Chondrocyte (in vitro differentiated cells): ENCODE data around the gene NSD1. TPM values are rescaled to one million over a fixed set of nuclear protein-coding genes. Genes with fewer than 3 reads are reported as not detected.

Experiments used
- DNase-seq: peaks from one replicate; pipeline ENCODE4 v3.0.0; 2021; ENCODE audit warnings: mixed read lengths, low spot score
- H3K27ac Mint-ChIP-seq: one replicate; pipeline ENCODE4 v1.8.0; 2021; ENCODE audit warnings: mild to moderate bottlenecking, moderate library complexity, mixed read lengths; ENCODE audit not compliant: unreplicated experiment
- H3K27me3 Mint-ChIP-seq: 2 replicates; pipeline ENCODE4 v1.8.0; 2021; ENCODE audit warnings: low read depth, mixed read lengths
- H3K36me3 Mint-ChIP-seq: 2 replicates; pipeline ENCODE4 v1.8.0; 2021; ENCODE audit warnings: low read depth, mixed read lengths
- H3K4me1 Mint-ChIP-seq: 2 replicates; pipeline ENCODE4 v1.8.0; 2021; ENCODE audit warnings: low read depth, mild to moderate bottlenecking, mixed read lengths
- H3K4me3 Mint-ChIP-seq: one replicate; pipeline ENCODE4 v1.8.0; 2021; ENCODE audit warnings: mild to moderate bottlenecking, moderate library complexity, mixed read lengths; ENCODE audit not compliant: unreplicated experiment
- H3K9me3 Mint-ChIP-seq: 2 replicates; pipeline ENCODE4 v1.8.0; 2021; ENCODE audit warnings: low read depth, mixed read lengths
- CTCF ChIP-seq: fragments of 200-600 bp; sonication (generic); IDR thresholded peaks from 2 replicates; pipeline ENCODE4 v1.5.0; 2021; ENCODE audit warnings: antibody characterized with exemption, mild to moderate bottlenecking, moderate library complexity
- total RNA-seq: library from RNA; stranded (reverse); gene quantifications from 3 replicates; pipeline ENCODE4 v1.2.1, GENCODE V29; 2021

Gene NSD1
- total RNA-seq, 1 donor from 2014 or later = 67.3 TPM

GRCh38 chr5:177095088-177095669 lies 38.4 kb upstream of the NSD1 start:
- no peaks in the 10 kb centered on the region for H3K9me3 Mint-ChIP-seq
- no peak for TF ChIP-seq CTCF
- peaks cover 15% of the 10 kb centered on the region for H3K4me1 Mint-ChIP-seq
- no peaks in the 10 kb centered on the region for H3K27me3 Mint-ChIP-seq
- DNase-seq = no peak
- no peak overlapping the region for H3K4me3 Mint-ChIP-seq
- H3K27ac Mint-ChIP-seq = no peak overlapping the region
- H3K36me3 Mint-ChIP-seq = no peaks in the 10 kb centered on the region

- H3K27me3 Mint-ChIP-seq = no peaks in the 10 kb centered on the region
- no peak for TF ChIP-seq CTCF
- H3K4me1 Mint-ChIP-seq = peaks cover 15% of the 10 kb centered on the region
- no peak overlapping the region for H3K4me3 Mint-ChIP-seq
- no peak overlapping the region for H3K27ac Mint-ChIP-seq
- DNase-seq = no peak
- no peaks in the 10 kb centered on the region for H3K36me3 Mint-ChIP-seq
- H3K9me3 Mint-ChIP-seq = no peaks in the 10 kb centered on the region
Measured at GRCh38 chr5:177096162-177097015, 37.2 kb upstream of the NSD1 start.

- no peak for DNase-seq
- no peak overlapping the region for H3K27ac Mint-ChIP-seq
Measured at GRCh38 chr5:177097016-177097985, 36.3 kb upstream of the NSD1 start.

GRCh38 chr5:177098120-177098469 lies 35.5 kb upstream of the NSD1 start:
- peaks cover 15% of the 10 kb centered on the region for H3K4me1 Mint-ChIP-seq
- no peak for DNase-seq
- H3K27ac Mint-ChIP-seq = no peak overlapping the region
- H3K27me3 Mint-ChIP-seq = no peaks in the 10 kb centered on the region
- H3K36me3 Mint-ChIP-seq = no peaks in the 10 kb centered on the region
- H3K9me3 Mint-ChIP-seq = no peaks in the 10 kb centered on the region
- TF ChIP-seq CTCF = no peak
- H3K4me3 Mint-ChIP-seq = no peak overlapping the region

More at GRCh38 chr5:177097016-177097985, 36.3 kb upstream of the NSD1 start:
- H3K27me3 Mint-ChIP-seq = no peaks in the 10 kb centered on the region
- peaks cover 15% of the 10 kb centered on the region for H3K4me1 Mint-ChIP-seq
- TF ChIP-seq CTCF = no peak
- no peaks in the 10 kb centered on the region for H3K9me3 Mint-ChIP-seq
- H3K36me3 Mint-ChIP-seq = no peaks in the 10 kb centered on the region
- no peak overlapping the region for H3K4me3 Mint-ChIP-seq
